Endodermal cell (in vitro differentiated cells): ENCODE data around the gene TMEM143. TPM values are rescaled to one million over a fixed set of nuclear protein-coding genes. Genes with fewer than 3 reads are reported as not detected.

ENCODE experiments used
- DNase-seq: peaks from one replicate; pipeline ENCODE4 v3.0.0-alpha.2; 2017
- H3K27ac ChIP-seq: 2 replicates; pipeline ENCODE4 v1.5.1; 2013; ENCODE audit warnings: mild to moderate bottlenecking, low read depth, low read length, moderate library complexity
- H3K27me3 ChIP-seq: 2 replicates; pipeline ENCODE4 v1.6.1; 2013; ENCODE audit warnings: mild to moderate bottlenecking, low read length, moderate library complexity; ENCODE audit not compliant: insufficient read depth, control insufficient read depth, poor library complexity, severe bottlenecking
- H3K36me3 ChIP-seq: 2 replicates; pipeline ENCODE4 v1.7.0; 2013; ENCODE audit warnings: mild to moderate bottlenecking, low read length, moderate library complexity; ENCODE audit not compliant: control insufficient read depth, insufficient read depth
- H3K4me1 ChIP-seq: one replicate; pipeline ENCODE4 v1.7.0; 2013; ENCODE audit warnings: low read length; ENCODE audit not compliant: control insufficient read depth, insufficient read depth
- H3K4me3 ChIP-seq: 2 replicates; pipeline ENCODE4 v1.5.1; 2013; ENCODE audit warnings: mild to moderate bottlenecking, low read length, moderate library complexity
- H3K9ac ChIP-seq: 2 replicates; pipeline ENCODE4 v1.6.1; 2013; ENCODE audit warnings: mild to moderate bottlenecking, low read length, moderate library complexity; ENCODE audit not compliant: poor library complexity, severe bottlenecking; ENCODE audit errors: extremely low read depth
- H3K9me3 ChIP-seq: 2 replicates; pipeline ENCODE4 v1.6.1; 2013; ENCODE audit warnings: mild to moderate bottlenecking, low read length, moderate library complexity; ENCODE audit not compliant: control insufficient read depth
- H3K27ac Mint-ChIP-seq: 2 replicates; pipeline ENCODE4 v1.8.0; 2020; ENCODE audit warnings: mixed read lengths
- H3K27me3 Mint-ChIP-seq: 2 replicates; pipeline ENCODE4 v1.8.0; 2021; ENCODE audit warnings: mild to moderate bottlenecking, mixed read lengths; ENCODE audit not compliant: insufficient read depth
- H3K36me3 Mint-ChIP-seq: 2 replicates; pipeline ENCODE4 v1.8.0; 2020; ENCODE audit warnings: low read depth, mixed read lengths
- H3K4me1 Mint-ChIP-seq: 2 replicates; pipeline ENCODE4 v1.8.0; 2020; ENCODE audit warnings: mixed read lengths
- H3K4me3 Mint-ChIP-seq: 2 replicates; pipeline ENCODE4 v1.8.0; 2020; ENCODE audit warnings: mild to moderate bottlenecking, moderate library complexity, mixed read lengths
- H3K9me3 Mint-ChIP-seq: 2 replicates; pipeline ENCODE4 v1.8.0; 2020; ENCODE audit warnings: mild to moderate bottlenecking, mixed read lengths
- WGBS, 2 experiments: methylation state at CpG; one replicate each; pipeline versions ENCODE4 v1.1.5 to v1.1.7; 2013; ENCODE audit warnings: missing lambda C conversion rate in 2 of 2, mixed read lengths in 1 of 2; ENCODE audit not compliant: insufficient coverage in 1 of 2, insufficient read length in 1 of 2; 5-methylcytosine and 5-hydroxymethylcytosine counted together
- total RNA-seq, 2 donors: library from RNA; stranded (reverse); fragmentation: NEBNext Ultra II Directional in 1 of 2; extraction: Animal tissue kit (Norgen Biotek cat#: 25700) in 1 of 2; gene quantifications; 2 replicates in 1 of 2; 3 replicates in 1 of 2; pipeline ENCODE4 v1.2.1, GENCODE V29; 2021
- TF ChIP-seq, protein P1 (sequence below): fragments of 200-600 bp; sonication (generic); conservative IDR thresholded peaks from 2 replicates; pipeline ENCODE4 v1.5.0; 2021; ENCODE audit warnings: antibody characterized with exemption, mild to moderate bottlenecking

Gene TMEM143
- total RNA-seq, 2 donors from 2014 or later: 13.9 to 19.1 TPM

DNA sequence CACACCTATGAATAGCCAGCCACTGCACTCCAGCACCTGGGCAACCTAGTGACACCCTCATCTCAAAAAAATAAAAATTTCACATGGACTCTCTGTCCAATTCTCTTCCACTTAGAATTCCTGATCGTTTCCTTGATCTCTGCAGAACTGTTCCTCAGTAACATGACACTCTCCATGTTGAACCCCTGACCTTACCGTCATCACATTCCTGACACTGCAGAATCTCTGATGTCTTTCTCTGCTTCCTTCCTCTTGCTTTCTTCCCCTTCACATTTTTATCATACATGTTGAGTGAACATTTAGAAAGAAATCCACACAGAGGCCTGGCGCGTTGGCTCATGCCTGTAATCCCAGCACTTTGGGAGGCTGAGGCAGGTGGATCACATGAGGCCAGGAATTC lies 78.8 kb downstream of the TMEM143 start:
- no peak overlapping the region for H3K4me3 ChIP-seq
- H3K4me1 ChIP-seq: no peaks in the 10 kb centered on the region
- peaks cover 67% of the 10 kb centered on the region for H3K36me3 ChIP-seq
- TF ChIP-seq, protein P1, sequence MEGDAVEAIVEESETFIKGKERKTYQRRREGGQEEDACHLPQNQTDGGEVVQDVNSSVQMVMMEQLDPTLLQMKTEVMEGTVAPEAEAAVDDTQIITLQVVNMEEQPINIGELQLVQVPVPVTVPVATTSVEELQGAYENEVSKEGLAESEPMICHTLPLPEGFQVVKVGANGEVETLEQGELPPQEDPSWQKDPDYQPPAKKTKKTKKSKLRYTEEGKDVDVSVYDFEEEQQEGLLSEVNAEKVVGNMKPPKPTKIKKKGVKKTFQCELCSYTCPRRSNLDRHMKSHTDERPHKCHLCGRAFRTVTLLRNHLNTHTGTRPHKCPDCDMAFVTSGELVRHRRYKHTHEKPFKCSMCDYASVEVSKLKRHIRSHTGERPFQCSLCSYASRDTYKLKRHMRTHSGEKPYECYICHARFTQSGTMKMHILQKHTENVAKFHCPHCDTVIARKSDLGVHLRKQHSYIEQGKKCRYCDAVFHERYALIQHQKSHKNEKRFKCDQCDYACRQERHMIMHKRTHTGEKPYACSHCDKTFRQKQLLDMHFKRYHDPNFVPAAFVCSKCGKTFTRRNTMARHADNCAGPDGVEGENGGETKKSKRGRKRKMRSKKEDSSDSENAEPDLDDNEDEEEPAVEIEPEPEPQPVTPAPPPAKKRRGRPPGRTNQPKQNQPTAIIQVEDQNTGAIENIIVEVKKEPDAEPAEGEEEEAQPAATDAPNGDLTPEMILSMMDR: no peak
- H3K9me3 ChIP-seq: peaks cover 41% of the 10 kb centered on the region
- peaks cover 17% of the 10 kb centered on the region for H3K27me3 Mint-ChIP-seq
- H3K27ac ChIP-seq: no peak overlapping the region
- no peak for DNase-seq
- H3K36me3 Mint-ChIP-seq: peaks cover 80% of the 10 kb centered on the region
- H3K4me3 Mint-ChIP-seq: no peak overlapping the region
- no peaks in the 10 kb centered on the region for H3K27me3 ChIP-seq
- WGBS, 2 experiments: 87 to 96% methylated on average over 4 of the region's 4 CpGs
- H3K9me3 Mint-ChIP-seq: peaks cover 64% of the 10 kb centered on the region
- H3K4me1 Mint-ChIP-seq: peaks cover 4% of the 10 kb centered on the region
- no peak overlapping the region for H3K9ac ChIP-seq
- no peak overlapping the region for H3K27ac Mint-ChIP-seq

DNA sequence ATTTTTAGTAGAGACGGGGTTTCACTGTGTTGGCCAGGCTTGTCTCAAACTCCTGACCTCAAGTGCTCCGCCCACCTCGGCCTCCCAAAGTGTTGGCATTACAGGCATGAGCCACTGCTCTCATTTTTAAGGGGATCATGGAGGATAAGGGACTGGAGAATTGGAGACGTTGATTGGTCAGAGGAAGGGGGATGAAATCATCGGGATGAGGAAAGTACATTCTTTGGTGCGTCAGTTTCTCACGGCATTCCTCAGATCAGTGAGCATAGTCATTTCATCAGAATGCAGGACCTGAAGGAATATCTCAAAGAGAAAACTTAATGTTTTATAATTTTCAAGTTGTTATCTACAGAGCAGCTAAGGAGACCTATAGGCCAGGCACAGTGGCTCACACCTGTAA lies 79.8 kb downstream of the TMEM143 start:
- 96 to 99% methylated on average over 7 of the region's 7 CpGs for WGBS, 2 experiments
- H3K27ac ChIP-seq: no peak overlapping the region
- no peak overlapping the region for H3K9ac ChIP-seq

More for the DNA sequence above, 79.8 kb downstream of the TMEM143 start:
- Histone ChIP-seq H3K9me3 (peaks cover 41% of the 10 kb centered on the region), H3K4me1 (no peaks in the 10 kb centered on the region), H3K27me3 (no peaks in the 10 kb centered on the region), H3K4me3 (no peak overlapping the region), H3K36me3 (peaks cover 71% of the 10 kb centered on the region)
- H3K27me3 Mint-ChIP-seq: peaks cover 13% of the 10 kb centered on the region
- H3K4me3 Mint-ChIP-seq: no peak overlapping the region
- DNase-seq: no peak
- H3K27ac Mint-ChIP-seq: no peak overlapping the region
- TF ChIP-seq, protein P1: no peak
- H3K36me3 Mint-ChIP-seq: peaks cover 79% of the 10 kb centered on the region
- no peaks in the 10 kb centered on the region for H3K4me1 Mint-ChIP-seq
- H3K9me3 Mint-ChIP-seq: peaks cover 61% of the 10 kb centered on the region

Other genes with a start within 250 kb of the TMEM143 start
- 100 to 1,000 TPM in 1 of 2 donors, 10 to 100 TPM in 1; 91.6 to 117 TPM for gene LIG1, start 193.6 kb downstream of the TMEM143 start, total RNA-seq
- 10 to 100 TPM in 1 of 2 donors, 1 to 10 TPM in 1; 9.9 to 13.0 TPM for gene ZSWIM9, start 193.3 kb downstream of the TMEM143 start, total RNA-seq
- gene CARD8, start 108.0 kb downstream of the TMEM143 start, total RNA-seq: 10 to 100 TPM; 34.0 to 44.6 TPM
- gene ZNF114, start 93.9 kb downstream of the TMEM143 start, total RNA-seq: 10 to 100 TPM; 10.6 to 14.6 TPM
- gene EMP3, start 38.4 kb downstream of the TMEM143 start, total RNA-seq: 1 to 10 TPM; 3.5 TPM
- gene SYNGR4, start 427 bp upstream of the TMEM143 start, total RNA-seq: not detected
- 100 to 1,000 TPM; 227 to 285 TPM for gene KDELR1, start 27.6 kb upstream of the TMEM143 start, total RNA-seq
- 1 to 10 TPM in 1 of 2 donors, under 1 TPM in 1; 0.77 to 1.2 TPM for gene GRIN2D, start 29.7 kb upstream of the TMEM143 start, total RNA-seq
- 10 to 100 TPM; 36.6 to 39.2 TPM for gene GRWD1, start 82.0 kb upstream of the TMEM143 start, total RNA-seq
- 1 to 10 TPM in 1 of 2 donors, under 1 TPM in 1; 0.73 to 1.1 TPM for gene KCNJ14, start 91.6 kb upstream of the TMEM143 start, total RNA-seq
- 100 to 1,000 TPM; 106 to 133 TPM for gene CYTH2, start 105.4 kb upstream of the TMEM143 start, total RNA-seq
- 10 to 100 TPM; 11.1 to 14.5 TPM for gene LMTK3, start 147.9 kb upstream of the TMEM143 start, total RNA-seq
- 1 to 10 TPM in 1 of 2 donors, under 1 TPM in 1; 0.35 to 2.4 TPM for gene SULT2B1, start 188.2 kb upstream of the TMEM143 start, total RNA-seq
- not detected for gene SPACA4, start 242.8 kb upstream of the TMEM143 start, total RNA-seq